SK-N-SH (cell line): Measurements from ENCODE around the gene GCNT3. TPM values are rescaled to one million over a fixed set of nuclear protein-coding genes. Genes with fewer than 3 reads are reported as not detected.
A peak's percentile ranks its signal among the peaks of the same experiment; 100 is the strongest.

Source experiments
- CTCF ChIA-PET: fragments of 300-600, 350-600 bp; formaldehyde crosslinking; extraction: SDS; loops from one replicate; lab custom pipeline; 2021; lab: Yijun Ruan, JAX
- POLR2A ChIA-PET: fragments of 350-600 bp; sonication (Branson Sonifier 250); formaldehyde crosslinking; extraction: SDS; loops from one replicate; lab custom pipeline; 2020; ENCODE audit warnings: antibody characterized with exemption, inconsistent platforms; lab: Yijun Ruan, JAX
- DNase-seq: peaks from one replicate; pipeline ENCODE4 v3.0.0; 2012
- H2AFZ ChIP-seq: fragments of 200-600 bp; sonication (generic); 2 replicates; pipeline ENCODE4 v1.8.1; 2016; ENCODE audit warnings: antibody characterized with exemption, mild to moderate bottlenecking, low read depth
- H3F3A ChIP-seq: fragments of 200-600 bp; sonication (generic); replicated peaks from 2 replicates; pipeline ENCODE3; 2016; ENCODE audit warnings: antibody characterized with exemption, mild to moderate bottlenecking; ENCODE audit not compliant: insufficient read depth
- H3K27ac ChIP-seq, 2 experiments: fragments of 200-500 bp in 1 of 2; fragments of 200-600 bp in 1 of 2; sonication (Bioruptor generic) in 1 of 2; sonication (generic), shearing (Covaris generic) in 1 of 2; 2 replicates each; pipeline versions ENCODE4 v1.5.1 to v1.6.1; 2014 to 2016; ENCODE audit warnings: low read depth in 2 of 2, inconsistent platforms in 1 of 2, low read length in 1 of 2, mild to moderate bottlenecking in 1 of 2, mixed read lengths in 1 of 2
- H3K27me3 ChIP-seq: fragments of 200-600 bp; sonication (generic), shearing (Covaris generic); 2 replicates; pipeline ENCODE4 v1.6.1; 2016; ENCODE audit warnings: mixed run types; ENCODE audit not compliant: insufficient read depth
- H3K36me3 ChIP-seq, 2 experiments: fragments of 200-500 bp in 1 of 2; fragments of 200-600 bp in 1 of 2; sonication (Bioruptor generic) in 1 of 2; sonication (generic) in 1 of 2; replicated peaks in 1 of 2; 2 replicates each; pipeline versions ENCODE3 to v1.5.1; 2014 to 2016; ENCODE audit warnings: low read length in 1 of 2, mild to moderate bottlenecking in 1 of 2; ENCODE audit not compliant: insufficient read depth in 2 of 2, control insufficient read depth in 1 of 2
- H3K4me1 ChIP-seq, 2 experiments: fragments of 200-500 bp in 1 of 2; fragments of 200-600 bp in 1 of 2; sonication (Bioruptor generic) in 1 of 2; sonication (generic), shearing (Covaris generic) in 1 of 2; 2 replicates each; pipeline versions ENCODE4 v1.5.1 to v1.6.1; 2014 to 2016; ENCODE audit warnings: low read depth in 1 of 2, low read length in 1 of 2, mixed run types in 1 of 2; ENCODE audit not compliant: insufficient read depth in 2 of 2, control insufficient read depth in 1 of 2
- H3K4me2 ChIP-seq: fragments of 200-600 bp; sonication (generic), shearing (Covaris generic); 2 replicates; pipeline ENCODE4 v1.6.1; 2017; ENCODE audit warnings: mixed run types
- H3K4me3 ChIP-seq, 2 experiments: fragments of 200-500 bp in 1 of 2; fragments of 200-600 bp in 1 of 2; sonication (Bioruptor generic) in 1 of 2; sonication (generic), shearing (Covaris generic) in 1 of 2; 2 replicates each; pipeline versions ENCODE4 v1.5.1 to v1.8.1; 2014 to 2016; ENCODE audit warnings: low read depth in 2 of 2, inconsistent platforms in 1 of 2, low read length in 1 of 2, mild to moderate bottlenecking in 1 of 2, mixed read lengths in 1 of 2, moderate library complexity in 1 of 2
- H3K79me2 ChIP-seq: fragments of 200-600 bp; sonication (generic); 2 replicates; pipeline ENCODE4 v1.8.1; 2017; ENCODE audit warnings: mild to moderate bottlenecking; ENCODE audit not compliant: insufficient read depth
- H3K9ac ChIP-seq: fragments of 200-600 bp; sonication (generic); 2 replicates; pipeline ENCODE4 v1.6.1; 2017; ENCODE audit warnings: mixed run types
- H3K9me2 ChIP-seq: fragments of 200-600 bp; sonication (generic); 2 replicates; pipeline ENCODE4 v1.6.1; 2017; ENCODE audit warnings: mixed run types
- H3K9me3 ChIP-seq: fragments of 200-600 bp; sonication (generic); 2 replicates; pipeline ENCODE4 v1.6.1; 2017; ENCODE audit warnings: mixed run types, mild to moderate bottlenecking, moderate library complexity
- H4K20me1 ChIP-seq: fragments of 200-600 bp; sonication (generic); 2 replicates; pipeline ENCODE4 v1.6.1; 2017; ENCODE audit warnings: mild to moderate bottlenecking, mixed run types; ENCODE audit not compliant: insufficient read depth
- EP300 ChIP-seq, 2 experiments: IDR thresholded peaks; 2 replicates each; pipeline versions ENCODE4 v1.4.0 to v1.6.1; 2012; ENCODE audit warnings: borderline replicate concordance in 1 of 2, low read depth in 1 of 2, low read length in 1 of 2
- EZH2phosphoT487 ChIP-seq: fragments of 200-600 bp; sonication (generic); IDR thresholded peaks from 2 replicates; pipeline ENCODE4 v1.6.1; 2017; ENCODE audit warnings: low read depth, mixed run types, mild to moderate bottlenecking, antibody characterized with exemption, moderate library complexity, borderline replicate concordance
- FOSL2 ChIP-seq: IDR thresholded peaks from 2 replicates; pipeline ENCODE4 v1.4.0; 2012; ENCODE audit warnings: low read depth, mild to moderate bottlenecking, moderate library complexity, borderline replicate concordance
- FOXM1 ChIP-seq: IDR thresholded peaks from 2 replicates; pipeline ENCODE4 v1.4.0; 2012; ENCODE audit warnings: low read depth, mild to moderate bottlenecking
- GATA2 ChIP-seq: sonication (generic); formaldehyde crosslinking; IDR thresholded peaks from 2 replicates; pipeline ENCODE4 v1.5.0; 2020; ENCODE audit warnings: mild to moderate bottlenecking, missing genetic modification reagents
- IRF3 ChIP-seq: fragments of 150-350 bp; IDR thresholded peaks from 2 replicates; pipeline ENCODE4 v1.6.1; 2016; ENCODE audit warnings: mild to moderate bottlenecking, low read depth, low read length
- JUND ChIP-seq: IDR thresholded peaks from 2 replicates; pipeline ENCODE4 v1.4.0; 2012
- MAX ChIP-seq: IDR thresholded peaks from 2 replicates; pipeline ENCODE4 v1.4.0; 2012; ENCODE audit warnings: low read depth
- MEF2A ChIP-seq: IDR thresholded peaks from 2 replicates; pipeline ENCODE4 v1.4.0; 2012; ENCODE audit warnings: low read depth, borderline replicate concordance
- MXI1 ChIP-seq: IDR thresholded peaks from 2 replicates; pipeline ENCODE4 v1.6.1; 2012; ENCODE audit warnings: mild to moderate bottlenecking, low read depth, low read length, improper control_type of control experiment
- POLR2AphosphoS5 ChIP-seq: IDR thresholded peaks from 2 replicates; pipeline ENCODE4 v1.6.1; 2012; ENCODE audit warnings: low read depth, low read length
- REST ChIP-seq: IDR thresholded peaks from 2 replicates; pipeline ENCODE4 v1.6.1; 2012; ENCODE audit warnings: mild to moderate bottlenecking, low read depth, low read length, moderate library complexity
- SMC3 ChIP-seq: IDR thresholded peaks from 2 replicates; pipeline ENCODE4 v1.6.1; 2012; ENCODE audit warnings: low read depth, low read length, improper control_type of control experiment
- TAF1 ChIP-seq: IDR thresholded peaks from 2 replicates; pipeline ENCODE4 v1.6.1; 2012; ENCODE audit warnings: low read depth, mild to moderate bottlenecking, low read length, moderate library complexity, borderline replicate concordance
- WGBS: methylation state at CpG from one replicate; pipeline ENCODE4 v1.1.6; 2017; ENCODE audit warnings: low lambda C conversion rate; 5-methylcytosine and 5-hydroxymethylcytosine counted together
- polyA plus RNA-seq, 3 experiments: library from polyadenylated mRNA; depleted of rRNA; stranded (reverse); fragments of >200 nt; gene quantifications; 2 replicates each; pipeline ENCODE4 v1.2.3, GENCODE V29; 2012
- TF ChIP-seq, protein P1 (sequence below): fragments of 150-350 bp; IDR thresholded peaks from 2 replicates; pipeline ENCODE4 v1.6.1; 2017; ENCODE audit warnings: antibody characterized with exemption, low read length, low read depth, borderline replicate concordance
- TF ChIP-seq, protein P2 (sequence below): IDR thresholded peaks from 2 replicates; pipeline ENCODE4; 2012
- TF ChIP-seq, protein P3 (sequence below): IDR thresholded peaks from 2 replicates; pipeline ENCODE4 v1.4.0; 2012; ENCODE audit warnings: low read depth, borderline replicate concordance

GCNT3 gene
- polyA plus RNA-seq, 1 of the 3 experiments (the other 2 are of a cell fraction): not detected

GRCh38 chr15:59594991-59595390 is 16.6 kb upstream of the GCNT3 start:
- no peaks in the 10 kb centered on the region for H3K9me2 ChIP-seq
- ChIA-PET POLR2A (interaction anchor here (0.7 kb wide), 1 partner anchor 9 kb away, joined by 3 read pairs; no protein-coding TSS in a partner anchor), CTCF (interaction anchor here (0.6 to 1.7 kb wide), 2 partner anchors 8 to 348 kb away, joined by 3 to 4 read pairs; no protein-coding TSS in a partner anchor)
- no peaks in the 10 kb centered on the region for H3K79me2 ChIP-seq
- TF ChIP-seq EP300 (IDR thresholded peaks at IDR 0.05; ENCODE audit: borderline replicate concordance in 1 of 2, low read depth in 1 of 2, low read length in 1 of 2) (no peak), GATA2 (CRISPR knock-in tag) (no peak), FOSL2 (no peak), REST (no peak), MAX (no peak), SMC3 (no peak), IRF3 (no peak), FOXM1 (no peak), EZH2phosphoT487 (no peak), MEF2A (no peak), MXI1 (no peak), JUND (no peak), POLR2AphosphoS5 (no peak), TAF1 (no peak)
- TF ChIP-seq, protein P1, sequence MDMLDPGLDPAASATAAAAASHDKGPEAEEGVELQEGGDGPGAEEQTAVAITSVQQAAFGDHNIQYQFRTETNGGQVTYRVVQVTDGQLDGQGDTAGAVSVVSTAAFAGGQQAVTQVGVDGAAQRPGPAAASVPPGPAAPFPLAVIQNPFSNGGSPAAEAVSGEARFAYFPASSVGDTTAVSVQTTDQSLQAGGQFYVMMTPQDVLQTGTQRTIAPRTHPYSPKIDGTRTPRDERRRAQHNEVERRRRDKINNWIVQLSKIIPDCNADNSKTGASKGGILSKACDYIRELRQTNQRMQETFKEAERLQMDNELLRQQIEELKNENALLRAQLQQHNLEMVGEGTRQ: no peak
- TF ChIP-seq, protein P2, sequence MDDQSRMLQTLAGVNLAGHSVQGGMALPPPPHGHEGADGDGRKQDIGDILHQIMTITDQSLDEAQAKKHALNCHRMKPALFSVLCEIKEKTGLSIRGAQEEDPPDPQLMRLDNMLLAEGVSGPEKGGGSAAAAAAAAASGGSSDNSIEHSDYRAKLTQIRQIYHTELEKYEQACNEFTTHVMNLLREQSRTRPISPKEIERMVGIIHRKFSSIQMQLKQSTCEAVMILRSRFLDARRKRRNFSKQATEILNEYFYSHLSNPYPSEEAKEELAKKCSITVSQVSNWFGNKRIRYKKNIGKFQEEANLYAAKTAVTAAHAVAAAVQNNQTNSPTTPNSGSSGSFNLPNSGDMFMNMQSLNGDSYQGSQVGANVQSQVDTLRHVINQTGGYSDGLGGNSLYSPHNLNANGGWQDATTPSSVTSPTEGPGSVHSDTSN: no peak
- TF ChIP-seq, protein P3, sequence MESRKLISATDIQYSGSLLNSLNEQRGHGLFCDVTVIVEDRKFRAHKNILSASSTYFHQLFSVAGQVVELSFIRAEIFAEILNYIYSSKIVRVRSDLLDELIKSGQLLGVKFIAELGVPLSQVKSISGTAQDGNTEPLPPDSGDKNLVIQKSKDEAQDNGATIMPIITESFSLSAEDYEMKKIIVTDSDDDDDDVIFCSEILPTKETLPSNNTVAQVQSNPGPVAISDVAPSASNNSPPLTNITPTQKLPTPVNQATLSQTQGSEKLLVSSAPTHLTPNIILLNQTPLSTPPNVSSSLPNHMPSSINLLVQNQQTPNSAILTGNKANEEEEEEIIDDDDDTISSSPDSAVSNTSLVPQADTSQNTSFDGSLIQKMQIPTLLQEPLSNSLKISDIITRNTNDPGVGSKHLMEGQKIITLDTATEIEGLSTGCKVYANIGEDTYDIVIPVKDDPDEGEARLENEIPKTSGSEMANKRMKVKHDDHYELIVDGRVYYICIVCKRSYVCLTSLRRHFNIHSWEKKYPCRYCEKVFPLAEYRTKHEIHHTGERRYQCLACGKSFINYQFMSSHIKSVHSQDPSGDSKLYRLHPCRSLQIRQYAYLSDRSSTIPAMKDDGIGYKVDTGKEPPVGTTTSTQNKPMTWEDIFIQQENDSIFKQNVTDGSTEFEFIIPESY: no peak
- peak overlapping the region in 1 of 2 experiments; percentile 26; a peak in 2 of 4 replicates for H3K27ac ChIP-seq
- H3F3A ChIP-seq: peaks cover 4% of the 10 kb centered on the region
- H3K4me1 ChIP-seq: no peaks in the 10 kb centered on the region
- no peaks in the 10 kb centered on the region for H3K9me3 ChIP-seq
- H3K4me2 ChIP-seq: no peak overlapping the region
- no peaks in the 10 kb centered on the region for H3K36me3 ChIP-seq
- DNase-seq: no peak
- no peak overlapping the region for H3K4me3 ChIP-seq
- no peaks in the 10 kb centered on the region for H3K27me3 ChIP-seq
- peak overlapping the region; percentile 18; the same call in 1 of the 2 replicates for H3K9ac ChIP-seq
- 61% methylated on average over 2 of the region's 2 CpGs for WGBS
- H4K20me1 ChIP-seq: no peaks in the 10 kb centered on the region
- 0 out of 2 replicates have a peak overlapping the region, but pooled peaks have one; percentile 24 for H2AFZ ChIP-seq
